Stomach (tissue), 9 donors: Measurements from ENCODE around the gene NEDD4L. TPM values are rescaled to one million over a fixed set of nuclear protein-coding genes. Genes with fewer than 3 reads are reported as not detected.
A peak's percentile ranks its signal among the peaks of the same experiment; 100 is the strongest.

ENCODE experiments used
- DNase-seq, 2 donors: peaks; one replicate each; pipeline versions ENCODE4 v3.0.0 to v3.0.0-alpha.2; 2013 to 2019
- H3K27ac ChIP-seq, 5 donors: fragments of 200-600 bp in 4 of 5; sonication (generic) in 4 of 5; one replicate each; pipeline ENCODE4 v1.5.1; 2013 to 2019; ENCODE audit warnings: mild to moderate bottlenecking in 1 of 5, moderate library complexity in 1 of 5
- H3K27me3 ChIP-seq, 3 donors: fragments of 200-600 bp; sonication (generic); one replicate each; pipeline ENCODE4 v1.5.1; 2017 to 2019; ENCODE audit warnings: mixed run types in 1 of 3
- H3K36me3 ChIP-seq, 4 donors: fragments of 200-600 bp; sonication (generic); 1 replicate in 3 of 4; 2 replicates in 1 of 4; pipeline ENCODE4 v1.5.1; 2016 to 2019
- H3K4me1 ChIP-seq, 4 donors: fragments of 200-600 bp; sonication (generic); one replicate each; pipeline ENCODE4 v1.5.1; 2016 to 2019
- H3K4me3 ChIP-seq, 4 donors: fragments of 200-600 bp; sonication (generic) in 3 of 4; one replicate each; pipeline ENCODE4 v1.5.1; 2016 to 2019; ENCODE audit warnings: mild to moderate bottlenecking in 1 of 4
- H3K9me3 ChIP-seq, 4 donors: fragments of 200-600 bp; sonication (generic); one replicate each; pipeline ENCODE4 v1.5.1; 2016 to 2019
- EP300 ChIP-seq: sonication (generic); formaldehyde crosslinking; IDR thresholded peaks from one replicate; pipeline ENCODE4 v1.6.1; 2017; ENCODE audit warnings: antibody characterized with exemption
- POLR2A ChIP-seq, 4 donors: fragments of 450-650 bp; IDR thresholded peaks; one replicate each; pipeline ENCODE4 v1.6.1; 2016; ENCODE audit warnings: antibody characterized with exemption in 4 of 4, control low read depth in 2 of 4, mild to moderate bottlenecking in 1 of 4, moderate library complexity in 1 of 4
- POLR2AphosphoS5 ChIP-seq, 3 donors: sonication (generic); formaldehyde crosslinking; IDR thresholded peaks; one replicate each; pipeline ENCODE4 v1.6.1; 2016; ENCODE audit warnings: antibody characterized with exemption in 3 of 3
- WGBS, 5 donors: extraction: QIAGEN DNeasy Blood & Tissue Kit in 3 of 5; methylation state at CpG; one replicate each; pipeline versions ENCODE4 v1.1.5 to v1.1.7; 2013 to 2018; 5-methylcytosine and 5-hydroxymethylcytosine counted together
- intact Hi-C: fragments of 100-400 bp; cut with DNase I; formaldehyde crosslinking; loops from one replicate; pipeline ENCODE4 v1.15.1; 2023; ENCODE audit warnings: low total_unique reads
- polyA plus RNA-seq, 3 donors: library from polyadenylated mRNA; stranded (reverse); fragments of 200-250 nt; gene quantifications; one replicate each; pipeline ENCODE4 v1.2.3, GENCODE V29; 2013
- total RNA-seq, 5 donors: library from RNA; depleted of rRNA; stranded (reverse); fragments of >200 nt; gene quantifications; one replicate each; pipeline versions ENCODE4 v1.1.0 to v1.2.3, GENCODE V29; 2014 to 2016
- TF ChIP-seq, protein P1 (sequence below), 7 experiments: fragments of 450-650 bp in 4 of 7; fragments of 200-600 bp in 3 of 7; sonication (generic) in 3 of 7; IDR thresholded peaks; one replicate each; pipeline ENCODE4 v1.5.1; 2016 to 2019; ENCODE audit warnings: antibody characterized with exemption in 7 of 7, control low read depth in 2 of 7, mild to moderate bottlenecking in 1 of 7
- donor health status: healthy with polysubstance abuse.
- donor health status: Bipolar disorder and iron deficiency.
- donor health status: healthy.

Gene NEDD4L
- total and polyA plus RNA-seq, 8 donors = 46.1 to 315 (median 129) TPM

DNA sequence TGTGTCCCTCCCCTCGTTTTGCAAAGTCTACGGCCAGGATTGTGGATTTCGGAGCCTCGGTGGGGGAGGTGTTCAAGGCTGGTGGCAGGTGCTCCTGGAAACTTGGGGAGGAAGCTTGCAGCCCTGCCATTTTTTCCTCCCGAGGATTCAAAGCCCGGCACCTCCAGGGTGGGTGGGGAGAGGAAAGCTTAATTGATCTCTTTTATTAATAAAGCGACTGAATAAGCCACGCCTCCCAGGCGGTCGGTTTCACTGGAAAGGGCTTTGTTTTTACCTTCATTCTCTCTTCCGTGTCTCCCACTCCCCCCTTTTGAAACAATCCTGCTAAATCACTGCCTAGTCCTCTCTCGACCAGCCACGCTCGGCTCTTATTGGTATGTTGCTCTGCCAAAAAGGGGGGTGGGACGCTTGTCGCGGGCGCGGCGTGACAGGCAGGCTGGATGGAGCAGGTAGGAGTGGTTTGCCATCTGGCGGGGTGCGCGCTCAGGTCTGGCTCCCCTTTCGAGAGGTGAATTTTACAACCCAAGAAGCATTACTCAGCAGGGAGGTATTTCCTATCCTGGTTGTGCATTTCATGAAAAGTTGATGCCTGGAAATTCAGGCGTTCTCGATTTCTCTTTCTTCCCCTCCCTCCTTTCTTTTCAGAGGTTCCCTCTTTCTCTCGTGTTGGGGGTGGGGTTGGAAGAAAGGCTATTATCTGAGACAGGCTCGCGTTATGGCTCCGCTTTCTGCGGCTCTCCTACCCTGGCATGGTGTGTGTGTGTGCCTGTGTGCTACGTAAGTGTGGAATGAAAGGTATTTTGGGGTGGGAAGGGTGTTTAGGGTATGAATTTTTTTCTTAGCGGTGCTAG is 1.4 kb downstream of the NEDD4L start:
- TF ChIP-seq POLR2AphosphoS5 (IDR thresholded peaks at IDR 0.05) (peak in 1 of 3 donors; percentile 16), EP300 (no peak), POLR2A (IDR thresholded peaks at IDR 0.05) (no peak)
- TF ChIP-seq, protein P1, sequence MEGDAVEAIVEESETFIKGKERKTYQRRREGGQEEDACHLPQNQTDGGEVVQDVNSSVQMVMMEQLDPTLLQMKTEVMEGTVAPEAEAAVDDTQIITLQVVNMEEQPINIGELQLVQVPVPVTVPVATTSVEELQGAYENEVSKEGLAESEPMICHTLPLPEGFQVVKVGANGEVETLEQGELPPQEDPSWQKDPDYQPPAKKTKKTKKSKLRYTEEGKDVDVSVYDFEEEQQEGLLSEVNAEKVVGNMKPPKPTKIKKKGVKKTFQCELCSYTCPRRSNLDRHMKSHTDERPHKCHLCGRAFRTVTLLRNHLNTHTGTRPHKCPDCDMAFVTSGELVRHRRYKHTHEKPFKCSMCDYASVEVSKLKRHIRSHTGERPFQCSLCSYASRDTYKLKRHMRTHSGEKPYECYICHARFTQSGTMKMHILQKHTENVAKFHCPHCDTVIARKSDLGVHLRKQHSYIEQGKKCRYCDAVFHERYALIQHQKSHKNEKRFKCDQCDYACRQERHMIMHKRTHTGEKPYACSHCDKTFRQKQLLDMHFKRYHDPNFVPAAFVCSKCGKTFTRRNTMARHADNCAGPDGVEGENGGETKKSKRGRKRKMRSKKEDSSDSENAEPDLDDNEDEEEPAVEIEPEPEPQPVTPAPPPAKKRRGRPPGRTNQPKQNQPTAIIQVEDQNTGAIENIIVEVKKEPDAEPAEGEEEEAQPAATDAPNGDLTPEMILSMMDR (IDR thresholded peaks at IDR 0.05) = peak in 1 of 7 experiments; percentile 18
- peak; percentile 78 to 87 for DNase-seq
- WGBS, 5 donors = 1 to 3% (median 2%) methylated on average over 32 to 33 of the region's 33 CpGs
- intact Hi-C loops = loop anchor here (10.0 kb wide), 1 partner anchor 79 kb away; no protein-coding TSS in a partner anchor
- Histone ChIP-seq H3K27me3 (peaks cover 0 to 7% (median 0%) of the 10 kb centered on the region in 3 donors), H3K27ac (peak overlapping the region; percentile 83 to 97 (median 95)), H3K4me3 (peak overlapping the region; percentile 61 to 94 (median 90)), H3K36me3 (no peaks in the 10 kb centered on the region), H3K9me3 (no peaks in the 10 kb centered on the region), H3K4me1 (peaks cover 9 to 57% (median 34%) of the 10 kb centered on the region in 4 donors)

DNA sequence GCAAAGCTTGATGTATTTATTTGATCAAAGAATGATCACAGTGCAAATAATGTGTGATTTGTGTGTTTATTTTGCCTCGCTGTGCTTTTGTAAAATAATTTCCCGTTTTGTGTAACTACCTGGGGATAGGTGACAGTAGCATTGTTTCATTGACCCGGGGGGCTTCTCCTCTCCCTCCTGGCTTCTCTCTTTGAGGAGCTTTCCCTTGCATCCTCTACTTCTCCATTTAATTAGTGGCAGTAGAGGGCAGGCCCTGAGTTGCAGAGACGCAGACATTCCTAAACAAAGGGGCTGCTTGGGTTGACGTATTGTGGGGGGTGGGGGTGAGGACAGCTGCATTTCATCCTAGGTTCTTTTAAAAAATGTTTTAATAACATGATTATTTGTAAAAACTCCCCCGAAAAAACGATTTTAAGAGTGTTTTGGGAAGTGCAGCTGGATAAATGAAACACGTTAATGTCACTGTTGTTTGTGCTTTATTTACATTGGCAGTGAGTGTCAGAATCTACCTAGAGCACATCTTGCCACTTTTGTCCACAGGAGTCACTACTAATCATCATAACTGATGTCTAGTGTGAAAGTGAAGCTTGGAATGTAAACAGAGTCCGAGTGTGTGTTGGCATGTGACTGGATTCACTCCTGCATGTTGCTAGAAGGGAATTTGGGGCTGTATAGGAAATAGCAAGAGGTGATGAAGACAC is 2.2 kb downstream of the NEDD4L start:
- peak in 1 of 2 donors; percentile 47 for DNase-seq
- Histone ChIP-seq H3K27me3 (peaks cover 0 to 7% (median 0%) of the 10 kb centered on the region in 3 donors), H3K36me3 (no peaks in the 10 kb centered on the region), H3K27ac (peak overlapping the region; percentile 83 to 97 (median 95)), H3K4me1 (peaks cover 9 to 58% (median 34%) of the 10 kb centered on the region in 4 donors), H3K9me3 (no peaks in the 10 kb centered on the region), H3K4me3 (peak overlapping the region; percentile 61 to 94 (median 90))
- WGBS, 5 donors = 18 to 25% (median 20%) methylated on average over 9 of the region's 9 CpGs
- TF ChIP-seq POLR2AphosphoS5 (IDR thresholded peaks at IDR 0.05) = no peak
- no peak for TF ChIP-seq POLR2A (IDR thresholded peaks at IDR 0.05)
- TF ChIP-seq, protein P1 (IDR thresholded peaks at IDR 0.05) = no peak
- TF ChIP-seq EP300 = no peak
- intact Hi-C loops = loop anchor here (10.0 kb wide), 1 partner anchor 79 kb away; no protein-coding TSS in a partner anchor

DNA sequence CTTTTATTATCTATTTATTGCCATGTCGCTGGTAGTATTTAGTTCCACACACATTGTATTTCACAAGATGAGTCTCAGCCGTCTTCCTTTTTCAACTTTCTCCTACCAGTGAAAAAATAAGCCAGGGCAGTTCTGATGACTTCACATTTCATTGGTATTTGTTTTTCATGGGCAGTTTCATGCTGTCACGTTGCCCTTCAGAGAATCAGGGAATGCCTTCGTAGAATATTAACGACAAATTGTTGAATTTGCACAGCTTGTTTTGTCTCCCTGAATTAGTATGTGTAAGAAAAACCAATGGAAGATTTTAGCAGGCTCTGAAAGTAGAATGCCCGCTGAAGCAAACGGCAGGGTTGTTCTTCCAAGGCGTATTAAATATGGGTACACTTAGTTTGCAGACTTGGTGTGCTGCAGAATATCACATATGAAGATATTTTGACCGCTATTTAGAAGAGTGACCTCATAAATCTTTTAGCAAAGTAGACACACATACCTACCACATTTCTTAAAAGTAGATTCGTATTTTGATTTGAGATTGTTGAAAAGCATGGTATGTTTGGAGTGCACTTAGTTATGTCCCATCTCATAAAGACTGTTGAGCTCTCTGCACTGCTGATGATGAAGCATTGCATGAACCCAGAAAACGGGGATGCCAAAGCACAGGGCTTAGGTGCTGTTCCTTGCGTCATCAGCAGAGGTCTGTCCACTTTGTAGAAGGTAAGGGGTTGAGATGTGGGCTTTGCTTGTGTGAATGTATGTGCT is 2.9 kb downstream of the NEDD4L start:
- H3K27me3 ChIP-seq = peaks cover 0 to 7% (median 0%) of the 10 kb centered on the region in 3 donors
- intact Hi-C loops = loop anchor here (10.0 kb wide), 1 partner anchor 78 kb away; no protein-coding TSS in a partner anchor
- H3K27ac ChIP-seq = peak overlapping the region in 4 of 5 donors; percentile 22 to 95 (median 88)
- WGBS, 5 donors = 40 to 68% (median 48%) methylated on average over 12 of the region's 12 CpGs
- no peak for TF ChIP-seq POLR2A (IDR thresholded peaks at IDR 0.05)
- TF ChIP-seq, protein P1 (IDR thresholded peaks at IDR 0.05) = no peak
- TF ChIP-seq EP300 = no peak
- TF ChIP-seq POLR2AphosphoS5 (IDR thresholded peaks at IDR 0.05) = no peak
- peaks cover 9 to 66% (median 34%) of the 10 kb centered on the region in 4 donors for H3K4me1 ChIP-seq
- no peaks in the 10 kb centered on the region for H3K9me3 ChIP-seq
- peak overlapping the region in 2 of 4 donors; percentile 61 to 91 for H3K4me3 ChIP-seq
- no peaks in the 10 kb centered on the region for H3K36me3 ChIP-seq
- peak in 1 of 2 donors; percentile 40 for DNase-seq
